GM23248 (cell line): ENCODE measurements around the gene STK38. TPM values are rescaled to one million over a fixed set of nuclear protein-coding genes. Genes with fewer than 3 reads are reported as not detected.
"Not testable (repeated sequence)": the region's sequence is repeated elsewhere in the genome, so short reads cannot be mapped to it uniquely, and the experiment has no call there.

Experiments
- DNase-seq: peaks from one replicate; pipeline ENCODE4 v3.0.0-alpha.2; 2015
- H2AFZ ChIP-seq: fragments of 200-600 bp; sonication (generic); 2 replicates; pipeline ENCODE4 v1.6.1; 2016; ENCODE audit warnings: antibody characterized with exemption
- H3F3A ChIP-seq: fragments of 200-600 bp; sonication (generic); 2 replicates; pipeline ENCODE4 v1.6.1; 2016; ENCODE audit warnings: mild to moderate bottlenecking, antibody characterized with exemption, mixed run types; ENCODE audit not compliant: insufficient read depth
- H3K27ac ChIP-seq: fragments of 200-600 bp; sonication (generic); 2 replicates; pipeline ENCODE4 v1.5.1; 2016; ENCODE audit warnings: mild to moderate bottlenecking
- H3K27me3 ChIP-seq: fragments of 200-600 bp; sonication (generic); replicated peaks from 2 replicates; pipeline ENCODE4 v1.6.1; 2016; ENCODE audit warnings: mild to moderate bottlenecking; ENCODE audit not compliant: insufficient read depth
- H3K36me3 ChIP-seq: fragments of 200-600 bp; sonication (generic); 2 replicates; pipeline ENCODE4 v1.6.1; 2016; ENCODE audit warnings: low read depth, mild to moderate bottlenecking
- H3K4me1 ChIP-seq: fragments of 200-600 bp; sonication (generic); 2 replicates; pipeline ENCODE4 v1.6.1; 2016; ENCODE audit warnings: mild to moderate bottlenecking; ENCODE audit not compliant: insufficient read depth
- H3K4me2 ChIP-seq: fragments of 200-600 bp; sonication (generic); one replicate; pipeline ENCODE4 v1.6.1; 2016; ENCODE audit warnings: mild to moderate bottlenecking; ENCODE audit not compliant: unreplicated experiment
- H3K4me3 ChIP-seq: fragments of 200-600 bp; sonication (generic); 2 replicates; pipeline ENCODE4 v1.5.1; 2016; ENCODE audit warnings: mild to moderate bottlenecking
- H3K79me2 ChIP-seq: fragments of 200-600 bp; sonication (generic); 2 replicates; pipeline ENCODE4 v1.6.1; 2016; ENCODE audit warnings: mild to moderate bottlenecking; ENCODE audit not compliant: insufficient read depth
- H3K9ac ChIP-seq: fragments of 200-600 bp; sonication (generic); 2 replicates; pipeline ENCODE4 v1.6.1; 2016; ENCODE audit warnings: mild to moderate bottlenecking
- H3K9me2 ChIP-seq: fragments of 200-600 bp; sonication (generic); 2 replicates; pipeline ENCODE4 v1.6.1; 2016; ENCODE audit warnings: mixed run types, mild to moderate bottlenecking, moderate library complexity; ENCODE audit not compliant: insufficient read depth
- H3K9me3 ChIP-seq: fragments of 200-600 bp; sonication (generic); one replicate; pipeline ENCODE4 v1.6.1; 2017; ENCODE audit warnings: low read depth
- H4K20me1 ChIP-seq: fragments of 200-600 bp; sonication (generic); 2 replicates; pipeline ENCODE4 v1.6.0; 2016; ENCODE audit not compliant: insufficient read depth
- EZH2 ChIP-seq: fragments of 200-600 bp; sonication (generic); IDR thresholded peaks from 2 replicates; pipeline ENCODE4 v1.6.1; 2018; ENCODE audit warnings: antibody characterized with exemption, mild to moderate bottlenecking; ENCODE audit not compliant: insufficient read depth, poor library complexity, severe bottlenecking
- EZH2phosphoT487 ChIP-seq: fragments of 200-600 bp; sonication (generic); IDR thresholded peaks from 2 replicates; pipeline ENCODE4 v1.6.1; 2018; ENCODE audit warnings: antibody characterized with exemption, moderate library complexity, mild to moderate bottlenecking, low read depth; ENCODE audit not compliant: insufficient read depth
- WGBS, 2 experiments: methylation state at CpG; one replicate each; pipeline ENCODE4 v1.1.6; 2015 to 2017; ENCODE audit warnings: low lambda C conversion rate in 2 of 2, low coverage in 1 of 2; ENCODE audit errors: missing lambda C conversion rate in 2 of 2; 5-methylcytosine and 5-hydroxymethylcytosine counted together
- in situ Hi-C: fragments of 300-500 bp; cut with MboI; formaldehyde crosslinking; loops from 2 replicates; pipeline ENCODE4 v1.15.0; 2020
- polyA plus RNA-seq: library from polyadenylated mRNA; unstranded; fragments of >200 nt; fragmentation: Nextera tagmentation; extraction: Ambion mirVana; gene quantifications from 2 replicates; pipeline ENCODE4 v1.2.1, GENCODE V29; 2016
- total RNA-seq: library from RNA; depleted of rRNA; stranded (reverse); fragments of >200 nt; shearing (Covaris generic); gene quantifications from 2 replicates; pipeline ENCODE4 v1.2.3, GENCODE V29; 2014

Gene STK38
- total and polyA plus RNA-seq, 2 experiments from 2014 or later, result 35.6 to 51.1 TPM

GRCh38 chr6:36576578-36576977, 29.3 kb upstream of the STK38 start:
- DNase-seq, result no peak
- peak overlapping the region; percentile 73 for H3K27ac ChIP-seq
- no peak overlapping the region for H3K4me3 ChIP-seq
- H2AFZ ChIP-seq, result peak overlapping the region; percentile 58
- H4K20me1 ChIP-seq, result no peaks in the 10 kb centered on the region
- H3K9me2 ChIP-seq, result no peaks in the 10 kb centered on the region
- in situ Hi-C loops, result no loop called here
- TF ChIP-seq EZH2phosphoT487 (no peak), EZH2 (no peak)
- H3K9me3 ChIP-seq, result no peaks in the 10 kb centered on the region
- no peaks in the 10 kb centered on the region for H3K36me3 ChIP-seq
- peak overlapping the region; percentile 48 for H3K4me2 ChIP-seq
- no peaks in the 10 kb centered on the region for H3K27me3 ChIP-seq
- WGBS, 2 experiments, result 89 to 93% methylated on average over 7 of the region's 7 CpGs
- peaks cover 30% of the 10 kb centered on the region for H3F3A ChIP-seq
- H3K79me2 ChIP-seq, result no peaks in the 10 kb centered on the region
- peak overlapping the region; percentile 44 for H3K9ac ChIP-seq
- H3K4me1 ChIP-seq, result peaks cover 42% of the 10 kb centered on the region

GRCh38 chr6:36574679-36575078, 27.4 kb upstream of the STK38 start:
- Histone ChIP-seq H3K27me3 (no peaks in the 10 kb centered on the region), H3K9me3 (no peaks in the 10 kb centered on the region), H4K20me1 (no peaks in the 10 kb centered on the region), H3K36me3 (no peaks in the 10 kb centered on the region), H3K27ac (no peak overlapping the region), H3K9ac (no peak overlapping the region), H3K4me1 (peaks cover 31% of the 10 kb centered on the region), H2AFZ (no peak overlapping the region), H3K79me2 (no peaks in the 10 kb centered on the region), H3K4me2 (no peak overlapping the region), H3F3A (peaks cover 28% of the 10 kb centered on the region), H3K4me3 (no peak overlapping the region), H3K9me2 (no peaks in the 10 kb centered on the region)
- no peak for TF ChIP-seq EZH2
- no peak for TF ChIP-seq EZH2phosphoT487
- DNase-seq, result no peak
- in situ Hi-C loops, result no loop called here

- H3K9me3 ChIP-seq, H3K9ac ChIP-seq, H2AFZ ChIP-seq, H3K4me2 ChIP-seq, H3K9me2 ChIP-seq, H3K4me3 ChIP-seq, H3K79me2 ChIP-seq, H3F3A ChIP-seq, H3K27me3 ChIP-seq, H4K20me1 ChIP-seq, in situ Hi-C loops, H3K36me3 ChIP-seq, H3K27ac ChIP-seq: not testable (repeated sequence)
- peaks cover 11% of the 10 kb centered on the region for H3K4me1 ChIP-seq
- DNase-seq, result peak; percentile 64
- WGBS, 2 experiments, result 89 to 93% methylated on average over 12 of the region's 12 CpGs
These were observed 25.4 kb upstream of the STK38 start for GRCh38 chr6:36572353-36573311.

- in situ Hi-C loops, result no loop called here
- WGBS, 2 experiments, result 85 to 92% methylated on average over 4 of the region's 4 CpGs
- Histone ChIP-seq H3F3A (no peaks in the 10 kb centered on the region), H4K20me1 (no peaks in the 10 kb centered on the region), H3K27me3 (no peaks in the 10 kb centered on the region), H3K4me2 (no peak overlapping the region), H3K4me1 (no peaks in the 10 kb centered on the region), H3K36me3 (no peaks in the 10 kb centered on the region), H3K79me2 (no peaks in the 10 kb centered on the region), H3K9me2 (no peaks in the 10 kb centered on the region), H3K9ac (no peak overlapping the region), H3K27ac (no peak overlapping the region), H2AFZ (no peak overlapping the region), H3K9me3 (no peaks in the 10 kb centered on the region), H3K4me3 (no peak overlapping the region)
- TF ChIP-seq EZH2 (no peak), EZH2phosphoT487 (no peak)
- no peak for DNase-seq
These were observed 24.1 kb upstream of the STK38 start for GRCh38 chr6:36571122-36572043.
